Tibial nerve (tissue), 4 donors: ENCODE data around the gene NR2F2.

Experiments
- EP300 ChIP-seq, 2 donors: sonication (generic); formaldehyde crosslinking; IDR thresholded peaks; one replicate each; pipeline ENCODE4 v1.6.1; 2017; ENCODE audit warnings: antibody characterized with exemption in 2 of 2, mild to moderate bottlenecking in 1 of 2
- POLR2A ChIP-seq, 2 donors: fragments of 450-650 bp; IDR thresholded peaks; one replicate each; pipeline ENCODE4 v1.6.1; 2017; ENCODE audit warnings: antibody characterized with exemption in 2 of 2, mild to moderate bottlenecking in 2 of 2, moderate library complexity in 2 of 2
- TF ChIP-seq, protein P1 (sequence below), 5 experiments: fragments of 200-600 bp in 3 of 5; fragments of 450-650 bp in 2 of 5; sonication (generic) in 3 of 5; IDR thresholded peaks; one replicate each; pipeline ENCODE4 v1.5.1; 2016 to 2019; ENCODE audit warnings: antibody characterized with exemption in 5 of 5, mild to moderate bottlenecking in 3 of 5, moderate library complexity in 2 of 5

DNA sequence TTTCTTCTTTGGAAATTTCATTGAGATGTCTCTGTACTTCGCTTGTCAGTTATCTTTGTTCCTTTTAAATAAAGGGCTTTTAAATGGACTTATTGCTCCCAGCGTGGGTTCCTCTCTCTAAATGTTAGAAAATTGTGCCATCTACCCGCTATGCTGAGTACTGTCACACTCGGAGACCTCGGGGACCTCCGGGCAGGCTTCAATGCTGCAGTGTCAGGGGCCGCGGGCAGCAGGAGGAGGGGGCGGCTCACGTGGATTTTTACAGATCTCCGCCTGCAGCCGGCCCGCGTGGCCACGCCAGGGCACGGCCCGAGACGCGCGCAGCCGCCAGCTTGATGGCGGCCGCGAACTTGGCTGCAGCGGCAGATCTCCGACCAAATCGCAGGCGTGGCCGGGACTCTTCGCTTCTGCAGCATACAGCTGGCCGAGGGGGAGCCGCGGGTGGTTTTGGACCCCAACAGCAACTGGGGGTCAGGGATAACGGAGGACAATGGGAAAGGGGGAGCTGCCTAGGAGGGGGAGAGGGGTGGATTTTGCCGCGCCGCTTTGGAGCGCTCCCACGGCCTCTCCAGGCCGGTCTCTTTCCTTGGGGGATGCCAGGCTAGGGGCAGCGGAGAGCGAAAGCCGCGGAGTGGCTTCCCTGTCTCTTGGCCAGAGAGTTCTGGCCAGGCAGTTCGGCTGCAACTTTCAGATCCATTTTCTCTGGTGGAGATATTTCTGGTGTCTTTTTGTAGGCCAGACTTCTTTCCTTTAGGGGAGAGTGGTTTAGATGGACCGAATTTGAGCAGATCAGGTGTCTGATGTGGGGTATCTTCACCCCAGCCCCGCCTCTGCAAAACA lies 15.3 kb downstream of the NR2F2 start:
- TF ChIP-seq, protein P1, sequence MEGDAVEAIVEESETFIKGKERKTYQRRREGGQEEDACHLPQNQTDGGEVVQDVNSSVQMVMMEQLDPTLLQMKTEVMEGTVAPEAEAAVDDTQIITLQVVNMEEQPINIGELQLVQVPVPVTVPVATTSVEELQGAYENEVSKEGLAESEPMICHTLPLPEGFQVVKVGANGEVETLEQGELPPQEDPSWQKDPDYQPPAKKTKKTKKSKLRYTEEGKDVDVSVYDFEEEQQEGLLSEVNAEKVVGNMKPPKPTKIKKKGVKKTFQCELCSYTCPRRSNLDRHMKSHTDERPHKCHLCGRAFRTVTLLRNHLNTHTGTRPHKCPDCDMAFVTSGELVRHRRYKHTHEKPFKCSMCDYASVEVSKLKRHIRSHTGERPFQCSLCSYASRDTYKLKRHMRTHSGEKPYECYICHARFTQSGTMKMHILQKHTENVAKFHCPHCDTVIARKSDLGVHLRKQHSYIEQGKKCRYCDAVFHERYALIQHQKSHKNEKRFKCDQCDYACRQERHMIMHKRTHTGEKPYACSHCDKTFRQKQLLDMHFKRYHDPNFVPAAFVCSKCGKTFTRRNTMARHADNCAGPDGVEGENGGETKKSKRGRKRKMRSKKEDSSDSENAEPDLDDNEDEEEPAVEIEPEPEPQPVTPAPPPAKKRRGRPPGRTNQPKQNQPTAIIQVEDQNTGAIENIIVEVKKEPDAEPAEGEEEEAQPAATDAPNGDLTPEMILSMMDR (IDR thresholded peaks at IDR 0.05) = peak; percentile 45 to 86 (median 70)
- TF ChIP-seq POLR2A (IDR thresholded peaks at IDR 0.05) (peak; percentile 67 to 84), EP300 (IDR thresholded peaks at IDR 0.05) (peak in 1 of 2 donors; percentile 97)
